Naive thymus-derived CD4-positive, alpha-beta T cell (primary cell): ENCODE results near the gene FLII. TPM values are rescaled to one million over a fixed set of nuclear protein-coding genes. Genes with fewer than 3 reads are reported as not detected.

Experiments used
- ATAC-seq: fragments of 150-1000 bp; cut with Tn5 transposase; 2 replicates; pipeline ENCODE4 v1.10.0; 2021; ENCODE audit warnings: mild to moderate bottlenecking, moderate library complexity
- CTCF ChIA-PET: fragments of 350-600 bp; sonication (Branson Sonifier 250); formaldehyde crosslinking; loops from one replicate; lab custom pipeline; 2021; ENCODE audit warnings: antibody characterized with exemption; lab: Charles Lee
- POLR2A ChIA-PET: fragments of 350-600 bp; sonication (Branson Sonifier 250); formaldehyde crosslinking; loops from one replicate; lab custom pipeline; 2021; ENCODE audit warnings: antibody characterized with exemption, inconsistent platforms; lab: Charles Lee
- DNase-seq, 9 donors: peaks; one replicate each; pipeline versions ENCODE4 v3.0.0 to v3.0.0-alpha.2; 2020 to 2022; ENCODE audit warnings: mixed read lengths in 1 of 9
- H3K27ac ChIP-seq: one replicate; pipeline ENCODE4 v1.7.0; 2013; ENCODE audit warnings: mild to moderate bottlenecking, low read depth, low read length, moderate library complexity
- H3K27me3 ChIP-seq, 2 donors: one replicate each; pipeline ENCODE4 v1.7.0; 2013; ENCODE audit warnings: low read length in 2 of 2, mild to moderate bottlenecking in 2 of 2, moderate library complexity in 2 of 2; ENCODE audit not compliant: control insufficient read depth in 2 of 2, insufficient read depth in 2 of 2
- H3K36me3 ChIP-seq, 3 experiments: 1 replicate in 2 of 3; 2 replicates in 1 of 3; pipeline ENCODE4 v1.7.0; 2013; ENCODE audit warnings: low read length in 3 of 3, mild to moderate bottlenecking in 3 of 3, moderate library complexity in 1 of 3; ENCODE audit not compliant: insufficient read depth in 3 of 3, control insufficient read depth in 2 of 3
- H3K4me1 ChIP-seq, 2 donors: one replicate each; pipeline ENCODE4 v1.7.0; 2013; ENCODE audit warnings: low read length in 2 of 2, mild to moderate bottlenecking in 2 of 2, moderate library complexity in 1 of 2; ENCODE audit not compliant: control insufficient read depth in 2 of 2, insufficient read depth in 2 of 2
- H3K4me3 ChIP-seq: 2 replicates; pipeline ENCODE4 v1.7.0; 2013; ENCODE audit warnings: mild to moderate bottlenecking, low read length
- H3K9me3 ChIP-seq, 3 experiments: 1 replicate in 2 of 3; 2 replicates in 1 of 3; pipeline ENCODE4 v1.7.0; 2013; ENCODE audit warnings: low read length in 3 of 3; ENCODE audit not compliant: control insufficient read depth in 2 of 3
- H3K27ac Mint-ChIP-seq, 9 donors: one replicate each; pipeline ENCODE4 v1.8.0; 2020 to 2022; ENCODE audit warnings: mixed read lengths in 9 of 9, mild to moderate bottlenecking in 8 of 9, moderate library complexity in 5 of 9, inconsistent platforms in 2 of 9
- H3K27me3 Mint-ChIP-seq, 5 donors: one replicate each; pipeline ENCODE4 v1.8.0; 2021 to 2022; ENCODE audit warnings: mixed read lengths in 5 of 5, mild to moderate bottlenecking in 1 of 5
- H3K36me3 Mint-ChIP-seq, 5 donors: one replicate each; pipeline ENCODE4 v1.8.0; 2020 to 2022; ENCODE audit warnings: mixed read lengths in 5 of 5, mild to moderate bottlenecking in 3 of 5, inconsistent platforms in 1 of 5
- H3K4me1 Mint-ChIP-seq, 7 donors: one replicate each; pipeline ENCODE4 v1.8.0; 2020 to 2022; ENCODE audit warnings: mixed read lengths in 7 of 7, mild to moderate bottlenecking in 3 of 7, inconsistent platforms in 1 of 7
- H3K4me3 Mint-ChIP-seq, 10 donors: one replicate each; pipeline ENCODE4 v1.8.0; 2020 to 2022; ENCODE audit warnings: mild to moderate bottlenecking in 10 of 10, mixed read lengths in 10 of 10, moderate library complexity in 6 of 10, inconsistent platforms in 2 of 10
- H3K9me3 Mint-ChIP-seq, 11 donors: one replicate each; pipeline ENCODE4 v1.8.0; 2020 to 2022; ENCODE audit warnings: mixed read lengths in 11 of 11, mild to moderate bottlenecking in 4 of 11, inconsistent platforms in 1 of 11, moderate library complexity in 1 of 11
- intact Hi-C, 2 donors: fragments of 100-400 bp; cut with micrococcal nuclease; formaldehyde crosslinking; loops; one replicate each; pipeline ENCODE4 v1.15.1; 2023
- polyA plus RNA-seq, 2 donors: library from polyadenylated mRNA; unstranded; fragments of 300-500 nt; fragmentation: Illumina TruSeq; gene quantifications; one replicate each; pipeline ENCODE4 v1.2.3, GENCODE V29; 2021
- total RNA-seq, 6 experiments: library from RNA in 5 of 6; stranded (reverse) in 5 of 6; gene quantifications; 1 replicate in 5 of 6; 2 replicates in 1 of 6; pipeline ENCODE4 v1.2.3 and lab custom pipeline; 2021 to 2026

The FLII gene
- total and polyA plus RNA-seq, 7 experiments from 2014 or later: 93.1 to 348 (median 297) TPM

- H3K27me3 Mint-ChIP-seq: no peaks in the 10 kb centered on the region
- Histone ChIP-seq H3K4me1 (peaks cover 22 to 34% of the 10 kb centered on the region in 2 donors), H3K27ac (no peak overlapping the region), H3K27me3 (no peaks in the 10 kb centered on the region), H3K36me3 (peaks cover 0 to 63% (median 0%) of the 10 kb centered on the region in 3 experiments), H3K9me3 (no peaks in the 10 kb centered on the region), H3K4me3 (no peak overlapping the region)
- intact Hi-C loops: no loop called here
- ChIA-PET CTCF (no interaction called here), POLR2A (no interaction called here)
- peaks cover 50 to 92% (median 78%) of the 10 kb centered on the region in 7 donors for H3K4me1 Mint-ChIP-seq
- peaks cover 5 to 39% (median 14%) of the 10 kb centered on the region in 5 donors for H3K36me3 Mint-ChIP-seq
- no peak for ATAC-seq
- no peaks in the 10 kb centered on the region for H3K9me3 Mint-ChIP-seq
- no peak overlapping the region for H3K4me3 Mint-ChIP-seq
- DNase-seq: no peak
- H3K27ac Mint-ChIP-seq: peak overlapping the region in 6 of 9 donors; percentile 1 to 57 (median 17)
These were observed 63.3 kb downstream of the FLII start for GRCh38 chr17:18195246-18195645.

Other genes with a start within 250 kb of the FLII start
- 10 to 100 TPM; 26.3 to 36.7 (median 32.5) TPM for gene ATPAF2, start 219.6 kb downstream of the FLII start, total RNA-seq
- 10 to 100 TPM; 16.3 TPM for gene ATPAF2, start 219.6 kb downstream of the FLII start, polyA plus RNA-seq
- 10 to 100 TPM in 2 of 5 experiments, 1 to 10 TPM in 3; 6.0 to 11.4 (median 10.0) TPM for gene GID4, start 219.3 kb downstream of the FLII start, total RNA-seq
- gene GID4, start 219.3 kb downstream of the FLII start, polyA plus RNA-seq: 1 to 10 TPM; 5.9 to 7.0 TPM
- gene DRG2, start 170.8 kb downstream of the FLII start, total RNA-seq: 10 to 100 TPM; 39.6 to 54.7 (median 48.8) TPM
- gene DRG2, start 170.8 kb downstream of the FLII start, polyA plus RNA-seq: 10 to 100 TPM; 37.7 to 46.0 TPM
- 1 to 10 TPM in 3 of 5 experiments, under 1 TPM in 2; 0.53 to 2.0 (median 1.2) TPM for gene MYO15A, start 150.0 kb downstream of the FLII start, total RNA-seq
- gene MYO15A, start 150.0 kb downstream of the FLII start, polyA plus RNA-seq: under 1 TPM; 0.41 to 0.43 TPM
- gene ALKBH5, start 74.9 kb downstream of the FLII start, total RNA-seq: 100 to 1,000 TPM in 3 of 5 experiments, 10 to 100 TPM in 2; 97.4 to 135 (median 108) TPM
- gene ALKBH5, start 74.9 kb downstream of the FLII start, polyA plus RNA-seq: 100 to 1,000 TPM; 121 to 154 TPM
- gene LLGL1, start 33.1 kb downstream of the FLII start, total RNA-seq: 10 to 100 TPM; 12.9 to 21.6 (median 16.5) TPM
- gene LLGL1, start 33.1 kb downstream of the FLII start, polyA plus RNA-seq: 1 to 10 TPM in 1 of 2 donors, under 1 TPM in 1; 0.89 to 2.0 TPM
- gene MIEF2, start 1.9 kb upstream of the FLII start, total RNA-seq: 10 to 100 TPM in 4 of 5 experiments, 1 to 10 TPM in 1; 6.5 to 22.5 (median 15.1) TPM
- 10 to 100 TPM; 11.3 to 19.6 TPM for gene MIEF2, start 1.9 kb upstream of the FLII start, polyA plus RNA-seq
- gene TOP3A, start 56.3 kb upstream of the FLII start, total RNA-seq: 10 to 100 TPM; 39.0 to 74.9 (median 43.6) TPM
- gene TOP3A, start 56.3 kb upstream of the FLII start, polyA plus RNA-seq: 10 to 100 TPM; 13.7 to 30.8 TPM
- 10 to 100 TPM; 29.0 to 61.7 (median 52.1) TPM for gene SMCR8, start 56.6 kb upstream of the FLII start, total RNA-seq
- 1 to 10 TPM; 5.2 to 8.0 TPM for gene SMCR8, start 56.6 kb upstream of the FLII start, polyA plus RNA-seq
- gene SHMT1, start 104.8 kb upstream of the FLII start, total RNA-seq: 10 to 100 TPM in 4 of 5 experiments, 1 to 10 TPM in 1; 7.5 to 44.0 (median 14.7) TPM
- gene SHMT1, start 104.8 kb upstream of the FLII start, polyA plus RNA-seq: 10 to 100 TPM; 24.8 to 25.8 TPM
- gene EVPLL, start 119.0 kb upstream of the FLII start, total RNA-seq: not detected
- under 1 TPM in 1 of 2 donors, not detected in 1; 0.46 TPM for gene EVPLL, start 119.0 kb upstream of the FLII start, polyA plus RNA-seq
- gene LGALS9C, start 218.1 kb upstream of the FLII start, total RNA-seq: 1 to 10 TPM in 1 of 5 experiments, under 1 TPM in 3, not detected in 1; 0.24 to 1.4 (median 0.80) TPM
- gene LGALS9C, start 218.1 kb upstream of the FLII start, polyA plus RNA-seq: not detected